WTC11 (cell line): Measurements from ENCODE around the gene TNS4. TPM values are rescaled to one million over a fixed set of nuclear protein-coding genes. Genes with fewer than 3 reads are reported as not detected.

ENCODE experiments used
- ATAC-seq: fragments of 200-7000 bp; cut with Tn5 transposase; 2 replicates; pipeline ENCODE4 v1.10.0; 2021; ENCODE audit warnings: mild to moderate bottlenecking, moderate library complexity
- CTCF ChIA-PET: fragments of 300-600 bp; sonication (Branson Sonifier 250); formaldehyde crosslinking; loops from one replicate; lab custom pipeline; 2021; ENCODE audit warnings: antibody characterized with exemption; lab: Charles Lee
- POLR2A ChIA-PET: fragments of 350-600 bp; sonication (Branson Sonifier 250); formaldehyde crosslinking; loops from one replicate; lab custom pipeline; 2021; ENCODE audit warnings: antibody characterized with exemption; lab: Charles Lee
- DNase-seq: peaks from one replicate; pipeline ENCODE4 v3.0.0; 2021; ENCODE audit warnings: low spot score
- H3K27ac Mint-ChIP-seq: 2 replicates; pipeline ENCODE4 v1.8.0; 2021; ENCODE audit warnings: mixed read lengths
- H3K27me3 Mint-ChIP-seq: 2 replicates; pipeline ENCODE4 v1.8.0; 2021; ENCODE audit warnings: low read depth, mild to moderate bottlenecking, moderate library complexity, mixed read lengths
- H3K36me3 Mint-ChIP-seq: 2 replicates; pipeline ENCODE4 v1.8.0; 2021; ENCODE audit warnings: mixed read lengths
- H3K4me1 Mint-ChIP-seq: 2 replicates; pipeline ENCODE4 v1.8.0; 2022; ENCODE audit warnings: mixed read lengths
- H3K4me3 Mint-ChIP-seq: 2 replicates; pipeline ENCODE4 v1.8.0; 2021; ENCODE audit warnings: mild to moderate bottlenecking, moderate library complexity, mixed read lengths
- H3K9me3 Mint-ChIP-seq: 2 replicates; pipeline ENCODE4 v1.8.0; 2021; ENCODE audit warnings: mixed read lengths
- AFF4 ChIP-seq: sonication (generic); formaldehyde crosslinking; IDR thresholded peaks from 2 replicates; pipeline ENCODE4 v1.8.1; 2023; ENCODE audit warnings: mild to moderate bottlenecking, missing genetic modification reagents, borderline replicate concordance
- ATF6 ChIP-seq: sonication (generic); formaldehyde crosslinking; IDR thresholded peaks from 2 replicates; pipeline ENCODE4 v1.8.1; 2023; ENCODE audit warnings: mild to moderate bottlenecking, missing genetic modification reagents
- CBFB ChIP-seq: sonication (generic); formaldehyde crosslinking; IDR thresholded peaks from 2 replicates; pipeline ENCODE4 v1.8.1; 2022; ENCODE audit warnings: mild to moderate bottlenecking, low read depth, missing genetic modification reagents
- NFE2L1 ChIP-seq: sonication (generic); formaldehyde crosslinking; IDR thresholded peaks from 2 replicates; pipeline ENCODE4 v1.8.1; 2023; ENCODE audit warnings: missing genetic modification reagents
- SOX15 ChIP-seq: fragments of 250-450 bp; sonication (Bioruptor Pico); IDR thresholded peaks from 2 replicates; pipeline ENCODE4 v1.9.0; 2021; ENCODE audit warnings: mild to moderate bottlenecking
- ZBTB21 ChIP-seq: sonication (generic); formaldehyde crosslinking; IDR thresholded peaks from 2 replicates; pipeline ENCODE4 v1.8.1; 2023; ENCODE audit warnings: mild to moderate bottlenecking, missing genetic modification reagents, borderline replicate concordance
- ZMAT4 ChIP-seq: fragments of 250-450 bp; sonication (Bioruptor Pico); IDR thresholded peaks from 2 replicates; pipeline ENCODE4 v1.9.0; 2021; ENCODE audit warnings: mild to moderate bottlenecking
- ZNF121 ChIP-seq: sonication (generic); formaldehyde crosslinking; IDR thresholded peaks from 2 replicates; pipeline ENCODE4 v1.8.0; 2023; ENCODE audit warnings: missing genetic modification reagents
- ZNF425 ChIP-seq: fragments of 250-450 bp; sonication (Bioruptor Pico); conservative IDR thresholded peaks from 2 replicates; pipeline ENCODE4 v1.9.0; 2021; ENCODE audit warnings: mild to moderate bottlenecking
- total RNA-seq: library from RNA; stranded (reverse); gene quantifications from 3 replicates; pipeline ENCODE4 v1.2.3, GENCODE V29; 2021

TNS4 gene
- total RNA-seq, 1 experiment from 2014 or later: 0.87 TPM

- TF ChIP-seq AFF4 (CRISPR knock-in tag): no peak
- TF ChIP-seq CBFB (CRISPR knock-in tag): no peak
Measured at GRCh38 chr17:40457964-40458791, 43.2 kb downstream of the TNS4 start (continued).

- H3K36me3 Mint-ChIP-seq: peaks cover 36% of the 10 kb centered on the region
- POLR2A ChIA-PET: no interaction called here
- no peak overlapping the region for H3K4me3 Mint-ChIP-seq
- CTCF ChIA-PET: interaction anchor here (0.5 to 2.8 kb wide), 5 partner anchors 10 to 359 kb away, joined by 3 to 32 read pairs (median 3); no protein-coding TSS in a partner anchor
- ATAC-seq: no peak
- H3K27ac Mint-ChIP-seq: no peak overlapping the region
- no peaks in the 10 kb centered on the region for H3K9me3 Mint-ChIP-seq
- H3K4me1 Mint-ChIP-seq: peaks cover 52% of the 10 kb centered on the region
- TF ChIP-seq ZBTB21 (no peak), ZMAT4 (CRISPR knock-in tag) (no peak)
- TF ChIP-seq, all 79 proteins: peak for 0
- no peak for DNase-seq
- no peaks in the 10 kb centered on the region for H3K27me3 Mint-ChIP-seq
Measured at GRCh38 chr17:40457369-40457768, 44.1 kb downstream of the TNS4 start.

GRCh38 chr17:40456396-40456951 is 44.9 kb downstream of the TNS4 start:
- no peak for DNase-seq

GRCh38 chr17:40454613-40454995 is 46.8 kb downstream of the TNS4 start:
- Mint-ChIP-seq H3K9me3 (no peaks in the 10 kb centered on the region), H3K36me3 (peaks cover 41% of the 10 kb centered on the region), H3K4me3 (no peak overlapping the region), H3K27ac (peak overlapping the region; percentile 58; the same call in 1 of the 2 replicates), H3K27me3 (no peaks in the 10 kb centered on the region), H3K4me1 (peaks cover 40% of the 10 kb centered on the region)
- no peak for DNase-seq
- no peak for TF ChIP-seq ZNF425 (CRISPR knock-in tag)
- TF ChIP-seq ATF6 (CRISPR knock-in tag): no peak
- ATAC-seq: no peak
- POLR2A ChIA-PET: no interaction called here
- CTCF ChIA-PET: interaction anchor here (0.6 to 3.0 kb wide), 6 partner anchors 9 to 1539 kb away, joined by 3 to 32 read pairs (median 3); partner anchors contain the start of gene IGFBP4

More at GRCh38 chr17:40456396-40456951, 44.9 kb downstream of the TNS4 start:
- Mint-ChIP-seq H3K36me3 (peaks cover 41% of the 10 kb centered on the region), H3K4me3 (no peak overlapping the region), H3K9me3 (no peaks in the 10 kb centered on the region), H3K4me1 (peaks cover 47% of the 10 kb centered on the region), H3K27ac (no peak overlapping the region), H3K27me3 (no peaks in the 10 kb centered on the region)
- CTCF ChIA-PET: interaction anchor here (0.7 to 3.0 kb wide), 5 partner anchors 15 to 79 kb away, joined by 3 to 32 read pairs (median 4); no protein-coding TSS in a partner anchor
- ATAC-seq: no peak
- POLR2A ChIA-PET: no interaction called here
- TF ChIP-seq CBFB (CRISPR knock-in tag): no peak
- no peak for TF ChIP-seq NFE2L1
- no peak for TF ChIP-seq ZNF121
- TF ChIP-seq SOX15 (CRISPR knock-in tag): no peak
